Measurements from ENCODE around the gene AUTS2. TPM values are rescaled to one million over a fixed set of nuclear protein-coding genes. Genes with fewer than 3 reads are reported as not detected.

The AUTS2 gene
- total and polyA plus RNA-seq, 4 experiments from 2014 or later: 3.4 to 35.2 (median 25.5) TPM

DNA sequence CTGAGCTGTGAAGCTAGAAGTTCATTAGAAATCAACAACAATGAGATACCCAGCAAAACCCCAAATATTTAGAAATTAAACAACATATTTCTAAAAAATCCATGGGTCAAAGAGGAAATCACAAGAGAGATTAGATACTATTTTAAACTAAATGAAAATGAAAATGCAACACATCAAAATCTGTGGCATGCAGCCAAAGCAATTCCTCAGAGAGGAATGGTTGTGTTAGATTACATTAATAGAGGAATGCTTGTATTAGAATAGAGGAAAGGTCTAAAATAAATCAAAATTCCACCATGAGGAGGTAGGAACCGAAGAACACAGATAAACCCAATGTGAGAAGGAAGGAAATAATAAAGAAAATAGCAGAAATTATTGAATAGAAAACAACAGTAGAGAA is 891.5 kb downstream of the AUTS2 start:
- peaks cover 0 to 7% (median 0%) of the 10 kb centered on the region in 8 donors for H3K9me3 Mint-ChIP-seq

DNA sequence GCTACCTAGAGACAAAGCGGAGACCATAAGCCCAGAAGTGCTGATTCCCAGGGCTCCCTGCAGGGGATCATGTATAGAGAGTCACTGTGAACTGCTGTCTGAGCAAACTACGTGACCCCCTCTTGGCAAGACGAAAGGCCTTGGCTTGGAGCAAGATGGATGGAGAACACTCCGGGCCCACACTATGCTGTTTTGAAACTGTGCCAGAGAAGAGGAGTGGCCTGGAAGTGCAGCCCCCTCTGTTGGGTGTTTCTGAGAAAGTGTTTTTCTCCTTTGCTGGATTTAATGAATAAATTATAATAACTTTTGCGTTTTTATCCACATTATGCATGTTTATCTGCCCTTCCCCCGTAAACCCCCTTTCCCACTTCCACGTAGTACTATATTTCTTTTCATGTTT is 894.4 kb downstream of the AUTS2 start:
- Histone ChIP-seq H3K9me3 (ENCODE audit: control insufficient read depth in 1 of 2, low read length in 2 of 2) (no peaks in the 10 kb centered on the region), H3K36me3 (ENCODE audit: insufficient read depth, low read length) (no peaks in the 10 kb centered on the region), H3K27me3 (ENCODE audit: insufficient read depth, low read length) (no peaks in the 10 kb centered on the region), H3K4me1 (ENCODE audit: insufficient read depth, low read length) (no peaks in the 10 kb centered on the region), H3K27ac (ENCODE audit: low read depth, low read length) (no peak overlapping the region), H3K4me3 (ENCODE audit: low read length in 2 of 2) (no peak overlapping the region)
- Mint-ChIP-seq H3K27me3 (no peaks in the 10 kb centered on the region), H3K4me1 (no peaks in the 10 kb centered on the region), H3K36me3 (no peaks in the 10 kb centered on the region), H3K4me3 (no peak overlapping the region), H3K9me3 (peaks cover 0 to under 1% (median 0%) of the 10 kb centered on the region in 8 donors), H3K27ac (no peak overlapping the region)
- DNase-seq: no peak
- intact Hi-C loops (cut with micrococcal nuclease): no loop called here
- POLR2A ChIA-PET (ENCODE audit: partially characterized antibody): no interaction called here
- CTCF ChIA-PET (ENCODE audit: partially characterized antibody): no interaction called here

More for the DNA sequence above, 891.5 kb downstream of the AUTS2 start:
- H3K4me1 Mint-ChIP-seq: no peaks in the 10 kb centered on the region
- H3K36me3 Mint-ChIP-seq: no peaks in the 10 kb centered on the region
- ChIA-PET POLR2A (ENCODE audit: partially characterized antibody) (no interaction called here), CTCF (ENCODE audit: partially characterized antibody) (no interaction called here)
- DNase-seq: no peak
- intact Hi-C loops (cut with micrococcal nuclease): no loop called here
- Histone ChIP-seq H3K27ac (ENCODE audit: low read depth, low read length) (no peak overlapping the region), H3K36me3 (ENCODE audit: insufficient read depth, low read length) (no peaks in the 10 kb centered on the region), H3K27me3 (ENCODE audit: insufficient read depth, low read length) (no peaks in the 10 kb centered on the region), H3K9me3 (ENCODE audit: control insufficient read depth in 1 of 2, low read length in 2 of 2) (no peaks in the 10 kb centered on the region), H3K4me1 (ENCODE audit: insufficient read depth, low read length) (no peaks in the 10 kb centered on the region), H3K4me3 (ENCODE audit: low read length in 2 of 2) (no peak overlapping the region)
- H3K27me3 Mint-ChIP-seq: no peaks in the 10 kb centered on the region
- H3K4me3 Mint-ChIP-seq: no peak overlapping the region
- no peak overlapping the region for H3K27ac Mint-ChIP-seq

DNA sequence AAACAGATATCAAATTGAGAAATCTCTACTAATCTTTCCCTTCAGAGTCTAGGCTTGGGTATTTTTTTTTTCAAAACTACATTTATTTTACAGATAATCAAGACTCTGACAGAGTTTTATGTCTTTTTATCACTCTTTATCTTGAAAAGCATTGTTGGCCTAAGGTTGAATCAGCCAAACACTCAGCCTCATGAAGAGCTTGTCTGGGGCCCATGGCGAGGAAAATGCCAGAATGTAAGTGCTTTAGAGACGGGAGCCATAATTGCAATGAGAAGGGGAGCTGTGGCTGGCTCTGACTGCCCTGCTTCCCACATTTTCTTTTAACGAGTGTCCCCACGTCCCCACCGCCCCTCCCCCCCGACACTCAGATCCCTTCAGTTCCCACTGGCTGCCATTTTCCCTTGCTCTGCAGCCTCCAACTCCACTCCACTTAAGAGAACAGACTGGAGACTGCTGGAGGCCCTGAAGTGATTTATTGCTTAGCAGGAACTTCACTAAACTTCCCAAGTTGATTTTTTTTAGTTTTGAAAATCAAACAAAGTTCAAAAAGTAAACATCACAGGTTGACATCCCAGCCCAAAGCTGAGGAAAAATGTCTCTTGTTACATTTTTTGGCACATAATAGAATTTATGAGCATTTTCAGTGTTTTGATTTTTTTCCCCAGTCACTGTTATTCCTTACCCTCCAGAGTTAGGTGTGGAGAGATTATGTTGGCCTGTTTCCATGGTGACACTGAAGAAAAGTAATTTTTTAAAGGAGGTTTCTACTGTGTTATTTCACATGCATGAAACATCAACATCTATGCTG is 896.2 kb downstream of the AUTS2 start:
- H3K27ac Mint-ChIP-seq: no peak overlapping the region
- H3K4me1 Mint-ChIP-seq: no peaks in the 10 kb centered on the region
- intact Hi-C loops (cut with micrococcal nuclease): no loop called here
- H3K9me3 ChIP-seq (ENCODE audit: control insufficient read depth in 1 of 2, low read length in 2 of 2): no peaks in the 10 kb centered on the region
- POLR2A ChIA-PET (ENCODE audit: partially characterized antibody): no interaction called here
- H3K36me3 ChIP-seq (ENCODE audit: insufficient read depth, low read length): no peaks in the 10 kb centered on the region
- no peaks in the 10 kb centered on the region for H3K27me3 ChIP-seq (ENCODE audit: insufficient read depth, low read length)
- no peaks in the 10 kb centered on the region for H3K27me3 Mint-ChIP-seq
- H3K4me3 ChIP-seq (ENCODE audit: low read length in 2 of 2): no peak overlapping the region
- no peaks in the 10 kb centered on the region for H3K4me1 ChIP-seq (ENCODE audit: insufficient read depth, low read length)
- H3K4me3 Mint-ChIP-seq: no peak overlapping the region
- no peaks in the 10 kb centered on the region for H3K36me3 Mint-ChIP-seq
- H3K27ac ChIP-seq (ENCODE audit: low read depth, low read length): no peak overlapping the region
- H3K9me3 Mint-ChIP-seq: no peaks in the 10 kb centered on the region
- CTCF ChIA-PET (ENCODE audit: partially characterized antibody): no interaction called here
- DNase-seq: no peak

DNA sequence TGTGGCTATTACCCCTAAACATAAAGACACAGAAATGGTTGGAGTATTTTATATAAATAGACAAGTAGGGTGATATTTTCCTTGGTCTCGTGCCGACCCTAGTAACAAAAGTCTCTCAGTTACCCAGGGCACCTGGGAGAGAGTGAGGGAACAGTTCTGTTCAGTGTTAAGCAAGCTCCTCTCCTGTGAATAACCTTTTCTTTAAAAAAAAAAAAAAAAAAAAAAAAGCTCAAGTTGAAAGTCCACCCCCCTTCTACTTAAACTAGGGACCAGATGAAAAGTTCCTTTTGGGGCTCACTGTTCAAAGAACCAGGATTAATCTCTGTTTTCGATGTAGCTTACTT is 896.7 kb downstream of the AUTS2 start:
- Histone ChIP-seq H3K27ac (ENCODE audit: low read depth, low read length) (no peak overlapping the region), H3K9me3 (ENCODE audit: control insufficient read depth in 1 of 2, low read length in 2 of 2) (no peaks in the 10 kb centered on the region), H3K27me3 (ENCODE audit: insufficient read depth, low read length) (no peaks in the 10 kb centered on the region), H3K36me3 (ENCODE audit: insufficient read depth, low read length) (no peaks in the 10 kb centered on the region), H3K4me3 (ENCODE audit: low read length in 2 of 2) (no peak overlapping the region), H3K4me1 (ENCODE audit: insufficient read depth, low read length) (no peaks in the 10 kb centered on the region)
- ChIA-PET POLR2A (ENCODE audit: partially characterized antibody) (no interaction called here), CTCF (ENCODE audit: partially characterized antibody) (no interaction called here)
- no peak for DNase-seq
- Mint-ChIP-seq H3K4me3 (no peak overlapping the region), H3K9me3 (no peaks in the 10 kb centered on the region), H3K36me3 (no peaks in the 10 kb centered on the region), H3K27me3 (no peaks in the 10 kb centered on the region), H3K4me1 (no peaks in the 10 kb centered on the region), H3K27ac (no peak overlapping the region)
- intact Hi-C loops (cut with micrococcal nuclease): no loop called here

DNA sequence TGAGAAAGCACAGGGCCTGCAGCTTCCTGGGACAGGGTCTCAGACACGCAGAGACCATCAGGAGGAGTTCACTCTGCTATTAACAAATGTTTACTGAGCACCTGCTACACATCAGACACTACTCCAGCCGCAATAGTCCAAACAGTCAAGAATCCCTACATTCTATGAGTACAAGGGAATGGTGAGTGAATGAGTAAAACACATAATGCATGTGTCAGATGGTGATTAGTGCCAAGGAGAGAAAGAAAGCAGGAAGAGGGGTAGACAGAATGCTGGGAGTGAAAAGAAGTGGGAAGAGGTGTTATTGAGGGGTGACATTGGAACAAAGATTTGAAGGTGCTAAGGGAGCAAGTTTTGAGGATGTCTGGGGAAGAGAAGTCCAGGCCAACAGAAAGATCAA is 899.5 kb downstream of the AUTS2 start:
- H3K4me1 Mint-ChIP-seq: no peaks in the 10 kb centered on the region
- DNase-seq: no peak
- POLR2A ChIA-PET (ENCODE audit: partially characterized antibody): no interaction called here
- H3K27me3 Mint-ChIP-seq: no peaks in the 10 kb centered on the region
- Histone ChIP-seq H3K27me3 (ENCODE audit: insufficient read depth, low read length) (no peaks in the 10 kb centered on the region), H3K36me3 (ENCODE audit: insufficient read depth, low read length) (no peaks in the 10 kb centered on the region), H3K9me3 (ENCODE audit: control insufficient read depth in 1 of 2, low read length in 2 of 2) (no peaks in the 10 kb centered on the region), H3K4me1 (ENCODE audit: insufficient read depth, low read length) (no peaks in the 10 kb centered on the region), H3K27ac (ENCODE audit: low read depth, low read length) (no peak overlapping the region), H3K4me3 (ENCODE audit: low read length in 2 of 2) (no peak overlapping the region)
- CTCF ChIA-PET (ENCODE audit: partially characterized antibody): no interaction called here
- no peak overlapping the region for H3K27ac Mint-ChIP-seq
- intact Hi-C loops (cut with micrococcal nuclease): no loop called here
- no peaks in the 10 kb centered on the region for H3K36me3 Mint-ChIP-seq
- H3K9me3 Mint-ChIP-seq: no peaks in the 10 kb centered on the region
- no peak overlapping the region for H3K4me3 Mint-ChIP-seq

DNA sequence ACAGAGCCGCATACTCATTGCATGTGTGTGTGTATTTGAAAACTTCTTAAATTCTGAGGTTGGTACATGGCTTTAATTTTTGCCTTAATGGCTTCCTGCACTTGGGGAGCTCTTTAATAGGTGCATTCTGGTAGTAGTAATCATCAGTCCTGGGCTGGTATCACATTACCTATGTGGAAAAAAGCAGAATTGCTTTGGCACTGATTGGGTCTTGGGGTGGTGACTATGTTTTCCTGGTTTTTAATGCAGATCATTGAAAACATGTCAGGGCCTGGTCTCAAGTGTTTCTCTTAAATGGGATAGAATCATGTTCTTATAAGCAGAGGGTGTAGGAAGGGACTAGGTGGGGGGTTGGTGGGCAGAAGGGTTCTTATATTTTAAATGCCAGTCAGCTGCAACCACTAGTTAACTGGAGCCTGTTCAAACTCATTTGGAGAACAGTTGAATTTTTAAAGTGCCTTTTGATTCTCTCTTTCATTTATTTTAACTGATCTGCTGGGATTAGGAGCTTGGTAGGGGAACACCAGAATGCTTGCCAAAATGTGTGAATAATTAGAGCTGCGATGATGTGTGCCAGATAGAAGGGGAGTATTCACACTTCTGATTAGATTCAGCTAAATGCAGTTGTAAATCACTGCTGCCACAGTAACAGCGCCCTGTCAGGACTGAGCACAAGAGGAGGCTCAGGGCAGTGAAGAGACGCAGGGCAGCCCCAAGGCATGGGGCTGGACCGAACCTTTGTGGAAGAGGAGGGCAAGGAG is 900.1 kb downstream of the AUTS2 start:
- no peaks in the 10 kb centered on the region for H3K4me1 ChIP-seq (ENCODE audit: insufficient read depth, low read length)
- intact Hi-C loops (cut with micrococcal nuclease): no loop called here
- H3K4me3 ChIP-seq (ENCODE audit: low read length in 2 of 2): no peak overlapping the region
- POLR2A ChIA-PET (ENCODE audit: partially characterized antibody): no interaction called here
- DNase-seq: no peak
- no peaks in the 10 kb centered on the region for H3K4me1 Mint-ChIP-seq
- H3K36me3 ChIP-seq (ENCODE audit: insufficient read depth, low read length): no peaks in the 10 kb centered on the region
- no peak overlapping the region for H3K27ac Mint-ChIP-seq
- CTCF ChIA-PET (ENCODE audit: partially characterized antibody): no interaction called here
- H3K36me3 Mint-ChIP-seq: no peaks in the 10 kb centered on the region
- H3K9me3 ChIP-seq (ENCODE audit: control insufficient read depth in 1 of 2, low read length in 2 of 2): no peaks in the 10 kb centered on the region
- H3K27me3 Mint-ChIP-seq: no peaks in the 10 kb centered on the region
- no peaks in the 10 kb centered on the region for H3K9me3 Mint-ChIP-seq
- no peaks in the 10 kb centered on the region for H3K27me3 ChIP-seq (ENCODE audit: insufficient read depth, low read length)
- no peak overlapping the region for H3K4me3 Mint-ChIP-seq
- no peak overlapping the region for H3K27ac ChIP-seq (ENCODE audit: low read depth, low read length)

DNA sequence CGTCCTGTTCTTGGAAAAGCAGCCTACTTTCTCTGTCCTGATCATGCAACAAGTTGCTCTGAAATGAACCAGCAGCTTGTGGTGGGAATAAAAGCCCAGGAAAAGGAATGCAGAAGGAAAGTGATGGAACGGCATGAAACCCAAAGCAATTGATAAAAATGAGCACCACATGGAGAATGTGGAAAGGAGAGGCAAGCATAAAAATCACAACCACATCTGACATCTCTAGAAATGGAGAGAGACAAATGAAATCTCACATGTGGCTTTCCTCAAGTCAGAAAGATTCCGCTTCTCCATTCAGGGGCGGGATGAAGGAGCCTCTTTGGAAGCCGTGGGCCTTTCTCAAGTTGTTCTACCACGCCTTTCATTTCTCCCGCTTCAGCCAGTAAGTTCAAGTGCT is 902.0 kb downstream of the AUTS2 start:
- intact Hi-C loops (cut with micrococcal nuclease): no loop called here
- H3K36me3 Mint-ChIP-seq: no peaks in the 10 kb centered on the region

More for the DNA sequence above, 902.0 kb downstream of the AUTS2 start:
- H3K9me3 Mint-ChIP-seq: peaks cover 0 to 2% (median 0%) of the 10 kb centered on the region in 8 donors
- Histone ChIP-seq H3K4me3 (ENCODE audit: low read length in 2 of 2) (no peak overlapping the region), H3K27ac (ENCODE audit: low read depth, low read length) (no peak overlapping the region), H3K27me3 (ENCODE audit: insufficient read depth, low read length) (no peaks in the 10 kb centered on the region), H3K36me3 (ENCODE audit: insufficient read depth, low read length) (no peaks in the 10 kb centered on the region), H3K9me3 (ENCODE audit: control insufficient read depth in 1 of 2, low read length in 2 of 2) (no peaks in the 10 kb centered on the region), H3K4me1 (ENCODE audit: insufficient read depth, low read length) (no peaks in the 10 kb centered on the region)
- H3K27ac Mint-ChIP-seq: no peak overlapping the region
- H3K27me3 Mint-ChIP-seq: no peaks in the 10 kb centered on the region
- no peak overlapping the region for H3K4me3 Mint-ChIP-seq
- ChIA-PET POLR2A (ENCODE audit: partially characterized antibody) (no interaction called here), CTCF (ENCODE audit: partially characterized antibody) (no interaction called here)
- H3K4me1 Mint-ChIP-seq: no peaks in the 10 kb centered on the region
- DNase-seq: no peak

Measured in CD4-positive, alpha-beta memory T cell (primary cell).